ENCODE measurements around the gene MSMB. TPM values are rescaled to one million over a fixed set of nuclear protein-coding genes. Genes with fewer than 3 reads are reported as not detected.
"Not testable (repeated sequence)": the region's sequence is repeated elsewhere in the genome, so short reads cannot be mapped to it uniquely, and the experiment has no call there.

The MSMB gene, protein sequence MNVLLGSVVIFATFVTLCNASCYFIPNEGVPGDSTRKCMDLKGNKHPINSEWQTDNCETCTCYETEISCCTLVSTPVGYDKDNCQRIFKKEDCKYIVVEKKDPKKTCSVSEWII
- total RNA-seq (2014; rRNA removed; shearing (Covaris generic); ENCODE audit: low replicate concordance) = not detected in 2 replicates

- H3K4me3 ChIP-seq = no peak within 1 kb of the TSS
- H3K9me3 ChIP-seq = no peaks in the 10 kb centered on the region
- no peaks in the 10 kb centered on the region for H3K27me3 ChIP-seq
- DNase-seq = no peak
- H3K36me3 ChIP-seq = no peaks in the 10 kb centered on the region
Observed at GRCh38 chr10:46046261-46046660, at the start of gene MSMB. TSS of gene MSMB (minus strand) at chr10:46046269. CDS start at chr10:46046237, 32 bp downstream.

- DNase-seq = no peak
- no peaks in the 10 kb centered on the region for H3K9me3 ChIP-seq
- no peaks in the 10 kb centered on the region for H3K36me3 ChIP-seq
- H3K27me3 ChIP-seq = no peaks in the 10 kb centered on the region
- no peak overlapping the region for H3K4me3 ChIP-seq
Observed at GRCh38 chr10:46094931-46095750, 49.1 kb upstream of the MSMB start.

GRCh38 chr10:46094197-46094500 is 48.1 kb upstream of the MSMB start:
- Histone ChIP-seq H3K9me3 (no peaks in the 10 kb centered on the region), H3K27me3 (no peaks in the 10 kb centered on the region), H3K4me3 (no peak overlapping the region), H3K36me3 (no peaks in the 10 kb centered on the region)
- no peak for DNase-seq

DNA sequence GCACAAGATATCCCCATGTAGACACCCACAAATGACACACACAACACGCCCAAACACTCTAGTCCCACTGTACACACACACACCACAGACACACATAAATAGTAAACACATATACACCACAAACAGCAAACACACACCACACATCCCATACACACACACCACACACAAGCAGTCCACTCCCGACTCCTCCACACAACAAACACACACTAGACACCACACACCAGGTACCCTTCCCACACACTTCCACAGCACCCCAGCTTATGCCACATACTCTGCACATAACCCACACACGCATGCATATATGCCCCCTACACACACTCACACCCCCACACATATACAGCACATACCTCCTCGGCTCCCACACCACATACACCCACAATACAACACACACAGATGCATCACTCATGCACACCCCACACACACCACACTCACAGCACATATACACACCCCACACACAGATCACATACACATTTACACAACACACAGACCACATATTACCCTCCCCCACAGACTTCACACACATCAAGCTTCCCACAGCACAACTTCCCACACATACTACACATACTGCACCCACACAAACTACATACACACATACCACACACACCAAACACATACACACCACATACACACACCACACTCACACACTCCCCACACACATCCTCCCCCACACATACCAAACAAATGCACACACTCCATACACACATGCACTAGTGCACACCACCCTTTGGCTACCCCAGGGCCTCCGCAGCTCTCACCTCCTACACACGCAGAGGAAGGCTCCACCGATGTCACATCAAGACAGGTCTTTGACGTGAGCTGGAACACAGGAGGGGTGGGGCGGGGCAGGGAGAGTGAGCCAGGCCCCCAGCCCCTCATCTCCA is 47.5 kb upstream of the MSMB start:
- not testable (repeated sequence) for H3K9me3 ChIP-seq

DNA sequence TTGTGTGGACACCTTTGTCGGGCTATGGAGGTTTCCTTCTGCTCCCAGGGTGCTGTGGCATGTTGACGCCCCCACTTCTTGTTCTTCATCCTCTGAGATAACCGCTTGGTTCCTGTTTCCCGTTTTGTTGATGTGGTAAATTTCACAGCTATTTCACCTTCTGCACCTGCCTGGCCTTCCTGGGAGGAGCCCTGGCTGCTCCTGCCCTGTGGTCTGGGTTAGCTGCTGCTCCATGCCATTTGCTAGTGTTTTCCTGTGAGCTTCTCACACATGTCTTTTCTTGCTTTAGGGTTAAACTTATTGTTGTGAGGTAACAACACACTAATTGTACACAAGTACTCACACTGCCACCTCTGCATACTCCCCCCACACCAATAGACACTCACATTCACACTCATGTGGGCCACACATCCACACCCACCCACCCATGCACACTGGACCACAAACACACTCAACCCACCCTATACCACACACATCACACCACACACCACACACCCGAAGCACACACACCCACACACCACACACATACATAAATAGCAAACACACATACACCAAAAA is 46.5 kb upstream of the MSMB start:
- DNase-seq = no peak
- H3K27me3 ChIP-seq = no peaks in the 10 kb centered on the region
- H3K36me3 ChIP-seq = no peaks in the 10 kb centered on the region

More for the DNA sequence above, 47.5 kb upstream of the MSMB start:
- H3K27me3 ChIP-seq, H3K4me3 ChIP-seq, H3K36me3 ChIP-seq, DNase-seq: not testable (repeated sequence)

DNA sequence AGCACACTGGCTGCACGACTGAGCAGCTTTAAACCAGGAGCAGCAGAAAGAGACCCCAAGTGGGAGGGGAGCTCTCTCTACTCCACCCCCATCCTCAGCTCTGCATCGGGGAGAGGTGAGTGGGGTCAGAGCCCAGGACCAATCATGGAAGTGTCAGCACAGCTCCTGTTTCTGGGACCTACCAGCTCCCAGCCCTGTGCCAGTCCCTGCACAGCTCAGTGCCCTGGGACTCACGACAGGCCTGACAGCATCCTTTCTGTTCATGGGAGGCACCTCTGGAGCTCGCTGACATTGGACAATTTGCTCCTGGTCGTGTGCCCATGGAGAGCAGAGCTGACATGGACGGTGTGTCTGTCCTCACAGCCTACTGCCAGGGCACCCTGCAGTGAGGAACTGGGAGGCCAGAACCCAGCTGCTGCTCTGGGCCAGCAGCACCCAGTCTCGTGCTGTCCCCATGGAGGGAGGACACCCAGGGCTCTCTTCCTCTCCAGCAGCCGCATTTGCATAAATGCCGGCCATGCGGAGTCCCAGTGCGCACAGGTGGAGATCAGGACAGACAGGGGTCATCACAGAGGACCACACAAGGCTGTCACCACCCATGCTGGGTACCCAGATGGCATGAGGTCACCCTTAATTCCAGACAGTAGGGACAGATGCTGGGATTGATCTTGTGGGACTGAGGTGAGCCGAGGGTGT is 45.9 kb upstream of the MSMB start:
- no peaks in the 10 kb centered on the region for H3K36me3 ChIP-seq
- DNase-seq = no peak
- H3K27me3 ChIP-seq = no peaks in the 10 kb centered on the region
- H3K9me3 ChIP-seq = no peaks in the 10 kb centered on the region
- no peak overlapping the region for H3K4me3 ChIP-seq

More for the DNA sequence above, 46.5 kb upstream of the MSMB start:
- Histone ChIP-seq H3K9me3 (no peaks in the 10 kb centered on the region), H3K4me3 (no peak overlapping the region)

DNA sequence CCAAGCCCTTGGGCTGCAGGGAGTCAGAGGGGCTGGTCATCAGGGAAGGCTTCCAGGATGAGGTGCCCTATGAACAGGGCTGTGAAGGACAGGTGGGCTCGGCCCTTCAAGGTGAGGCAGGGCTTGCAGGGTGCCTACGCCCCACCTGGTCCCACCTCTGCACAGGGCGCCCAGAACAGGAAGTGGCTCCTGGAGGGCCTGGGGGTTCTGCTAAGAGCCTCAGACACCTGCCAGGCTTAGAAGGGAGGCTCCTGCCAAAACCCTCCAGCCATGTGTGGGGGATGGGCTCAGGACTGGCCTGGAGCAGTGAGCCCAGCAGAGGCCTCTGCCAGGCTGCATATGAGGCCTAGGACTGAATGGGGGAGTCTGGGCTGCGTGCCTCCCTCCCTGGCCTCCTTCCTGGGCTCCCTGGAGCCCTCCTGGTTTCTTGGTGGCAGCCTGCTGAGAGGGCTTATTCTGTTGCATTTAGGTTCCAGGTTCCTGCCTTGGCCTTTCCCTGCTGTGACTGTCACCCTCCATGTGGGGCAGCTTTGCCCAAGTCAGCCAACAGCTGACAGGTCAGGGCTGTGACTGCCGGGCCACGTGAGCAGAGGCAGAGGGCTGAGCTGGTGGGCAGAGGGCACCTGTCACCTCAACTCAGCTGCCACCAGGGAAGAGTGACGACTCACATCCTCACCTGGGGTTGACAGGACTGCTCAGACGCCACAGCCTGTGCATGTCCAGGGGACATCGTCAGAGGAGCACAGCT is 45.2 kb upstream of the MSMB start:
- DNase-seq = no peak
- Histone ChIP-seq H3K4me3 (no peak overlapping the region), H3K36me3 (no peaks in the 10 kb centered on the region), H3K9me3 (no peaks in the 10 kb centered on the region), H3K27me3 (no peaks in the 10 kb centered on the region)

DNA sequence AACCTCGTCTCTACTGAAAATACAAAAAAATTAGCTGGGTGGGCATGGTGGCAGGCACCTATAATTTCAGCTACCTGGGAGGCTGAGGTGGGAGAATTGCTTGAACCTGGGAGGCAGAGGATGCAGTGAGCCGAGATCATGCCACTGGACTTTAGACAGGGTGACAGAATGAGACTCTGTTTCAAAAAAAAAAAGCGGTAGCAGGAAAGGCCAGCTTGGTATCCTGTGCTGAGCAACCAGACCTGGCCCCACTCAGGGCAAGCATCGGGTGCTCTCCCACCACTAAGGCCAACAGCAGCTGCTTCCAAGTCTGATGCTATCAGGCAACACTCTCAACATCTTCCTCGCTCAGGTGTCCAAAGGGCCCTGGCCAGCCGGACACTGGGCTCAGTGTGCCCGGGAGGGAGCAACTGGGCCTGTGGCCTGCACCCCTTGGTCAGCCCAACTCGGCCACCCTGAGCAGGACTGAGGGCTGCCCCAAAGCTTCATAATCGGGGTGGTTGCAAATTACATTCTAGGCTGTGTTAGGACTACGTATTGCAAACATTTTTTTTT is 44.3 kb upstream of the MSMB start:
- no peak for DNase-seq
- H3K9me3 ChIP-seq = no peaks in the 10 kb centered on the region
- no peaks in the 10 kb centered on the region for H3K27me3 ChIP-seq
- H3K4me3 ChIP-seq = no peak overlapping the region
- no peaks in the 10 kb centered on the region for H3K36me3 ChIP-seq

DNA sequence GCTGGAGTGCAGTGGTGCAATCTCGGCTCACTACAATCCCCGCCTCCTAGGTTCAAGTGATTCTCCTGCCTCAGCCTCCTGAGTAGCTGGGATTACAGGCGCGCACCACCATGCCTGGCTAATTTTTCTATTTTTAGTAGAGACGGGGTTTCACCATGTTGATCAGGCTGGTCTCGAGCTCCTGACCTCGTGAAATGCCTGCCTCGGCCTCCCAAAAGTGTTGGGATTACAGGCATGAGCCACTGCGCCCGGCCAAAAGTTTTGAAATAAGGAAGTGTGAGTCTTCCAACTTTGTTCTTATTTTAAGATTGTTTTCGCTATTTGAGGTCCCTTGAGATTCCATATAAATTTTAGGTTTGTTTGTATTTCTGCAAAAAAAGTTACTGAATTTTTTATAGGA is 41.3 kb upstream of the MSMB start:
- not testable (repeated sequence) for H3K4me3 ChIP-seq, H3K36me3 ChIP-seq, H3K27me3 ChIP-seq, H3K9me3 ChIP-seq, DNase-seq

DNA sequence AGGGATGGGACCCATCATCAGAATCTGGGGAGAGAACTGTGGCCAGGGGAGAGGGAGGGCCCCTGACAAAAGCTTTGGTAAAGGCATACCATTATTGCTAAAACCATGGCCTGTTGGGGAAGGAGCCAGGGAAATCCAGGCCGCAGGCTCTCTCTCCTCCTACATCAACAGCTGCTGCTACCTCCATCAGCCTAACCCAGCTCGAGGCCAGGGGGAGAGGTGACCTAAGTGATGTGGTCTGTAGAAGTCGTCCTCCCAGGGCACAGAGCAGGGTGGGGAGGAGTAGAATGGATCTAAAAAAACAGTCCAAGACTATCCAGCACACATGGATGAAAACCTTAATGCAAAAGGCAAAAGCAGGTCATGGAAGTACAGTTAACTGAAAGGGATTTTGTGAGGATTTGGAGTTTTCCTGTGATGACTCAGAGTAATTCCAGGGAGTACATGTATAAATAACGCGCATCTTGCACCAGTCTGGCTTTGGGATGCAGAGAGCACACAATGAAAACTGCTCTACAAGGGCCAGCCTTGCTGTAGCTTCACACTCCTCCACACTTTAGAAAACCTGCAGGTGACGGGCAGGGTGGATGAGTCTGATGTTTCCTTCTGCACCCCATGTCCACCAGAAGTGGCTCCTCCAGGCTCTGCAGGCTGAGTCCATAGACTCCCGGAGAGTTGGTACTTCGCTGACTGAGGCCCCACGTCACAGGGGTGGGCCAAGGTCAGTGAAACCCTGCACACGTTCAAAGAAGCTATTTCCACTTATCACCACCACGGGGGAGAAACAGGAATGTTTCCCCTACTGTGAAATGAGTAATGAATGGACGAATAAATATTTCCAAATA is 38.5 kb upstream of the MSMB start:
- Histone ChIP-seq H3K4me3 (no peak overlapping the region), H3K27me3 (no peaks in the 10 kb centered on the region), H3K9me3 (no peaks in the 10 kb centered on the region), H3K36me3 (no peaks in the 10 kb centered on the region)
- no peak for DNase-seq

DNA sequence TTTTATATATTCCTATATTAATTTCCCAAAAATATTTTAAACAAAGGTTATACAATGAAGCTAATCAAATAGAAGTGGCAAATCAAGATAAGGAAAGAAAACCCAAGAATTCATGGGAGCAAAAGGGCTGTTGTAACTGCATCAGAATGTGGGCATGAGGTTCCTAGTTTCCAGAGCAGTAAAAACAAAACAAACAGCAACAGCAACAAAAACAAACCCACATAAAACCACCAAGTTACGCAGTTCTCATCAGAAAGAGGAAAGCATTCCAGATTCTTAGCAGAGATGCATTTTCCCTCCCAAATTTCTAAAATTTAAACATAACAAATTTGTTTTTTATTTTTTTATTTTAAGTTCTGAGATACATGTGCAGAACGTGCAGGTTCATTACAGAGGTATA is 34.8 kb upstream of the MSMB start:
- Histone ChIP-seq H3K4me3 (no peak overlapping the region), H3K27me3 (no peaks in the 10 kb centered on the region), H3K36me3 (no peaks in the 10 kb centered on the region), H3K9me3 (no peaks in the 10 kb centered on the region)
- DNase-seq = no peak

GRCh38 chr10:46079831-46080585 is 33.9 kb upstream of the MSMB start:
- no peaks in the 10 kb centered on the region for H3K9me3 ChIP-seq
- no peak for DNase-seq
- no peaks in the 10 kb centered on the region for H3K36me3 ChIP-seq
- H3K27me3 ChIP-seq = no peaks in the 10 kb centered on the region
- no peak overlapping the region for H3K4me3 ChIP-seq

DNA sequence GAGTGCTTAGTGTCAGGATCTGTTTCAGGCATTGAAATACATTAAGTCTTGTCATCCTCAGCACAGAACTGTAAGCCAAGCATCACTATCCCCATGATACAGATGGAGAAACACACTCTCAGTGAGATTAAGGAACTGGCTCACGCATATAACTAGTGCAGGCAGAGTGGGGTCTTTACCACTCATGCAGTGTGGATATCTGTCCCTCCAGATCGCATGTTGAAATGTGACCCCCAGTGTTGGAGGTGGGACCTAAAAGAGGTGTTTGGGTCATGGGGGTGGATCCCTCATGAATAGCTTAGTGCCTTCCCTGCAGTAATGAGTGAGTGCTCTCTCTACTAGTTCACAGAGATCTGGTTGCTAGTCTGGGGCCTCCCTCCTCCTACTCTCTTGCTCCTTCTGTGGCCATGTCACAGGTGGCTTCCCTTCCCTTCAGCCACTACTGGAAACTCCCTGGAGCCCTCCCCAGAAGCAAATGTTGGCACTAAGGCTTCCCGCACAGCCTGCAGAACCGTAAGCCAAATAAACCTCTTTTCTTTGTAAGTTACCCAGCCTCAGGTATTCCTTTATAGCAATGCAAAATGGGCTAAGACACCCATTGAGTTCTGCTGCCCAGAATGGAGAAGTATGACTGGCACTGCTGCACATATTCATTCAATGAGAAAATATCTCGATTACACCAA is 31.8 kb upstream of the MSMB start:
- H3K4me3 ChIP-seq = no peak overlapping the region
- DNase-seq = no peak
- H3K36me3 ChIP-seq = no peaks in the 10 kb centered on the region
- no peaks in the 10 kb centered on the region for H3K9me3 ChIP-seq
- no peaks in the 10 kb centered on the region for H3K27me3 ChIP-seq

DNA sequence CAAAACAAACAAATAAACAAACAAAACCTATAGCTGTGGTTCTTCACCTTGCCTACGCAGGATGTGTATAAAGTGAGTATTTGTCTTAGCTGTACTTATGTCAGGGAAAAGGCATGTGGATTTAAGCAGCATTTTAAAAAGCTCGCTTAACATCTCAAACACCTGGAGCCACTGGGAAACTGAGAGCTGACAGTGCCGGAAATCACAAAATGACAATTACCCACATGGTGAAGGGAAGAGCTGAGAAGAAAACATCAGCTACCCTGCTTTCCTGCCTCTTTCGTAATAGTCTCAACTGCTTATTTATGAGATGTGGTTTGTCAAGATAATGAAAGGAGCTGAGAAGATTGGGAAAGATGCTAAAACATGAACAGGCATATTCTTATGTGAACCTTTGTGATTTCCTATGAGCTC is 31.1 kb upstream of the MSMB start:
- no peak for DNase-seq
- no peaks in the 10 kb centered on the region for H3K36me3 ChIP-seq
- no peak overlapping the region for H3K4me3 ChIP-seq
- H3K9me3 ChIP-seq = no peaks in the 10 kb centered on the region
- H3K27me3 ChIP-seq = no peaks in the 10 kb centered on the region

Data from MG63 (cell line).